Stimulated activated CD8-positive, alpha-beta memory T cell treated with anti-CD3 and anti-CD28 coated beads, Interleukin-2, amount 100 ng/mL, for 48 hours (primary cell): ENCODE data around the gene ZP4.

Experiments used
- DNase-seq, 2 donors: peaks; one replicate each; pipeline ENCODE4 v3.0.0-alpha.2; 2020; ENCODE audit warnings: low read depth in 2 of 2

The ZP4 gene, protein sequence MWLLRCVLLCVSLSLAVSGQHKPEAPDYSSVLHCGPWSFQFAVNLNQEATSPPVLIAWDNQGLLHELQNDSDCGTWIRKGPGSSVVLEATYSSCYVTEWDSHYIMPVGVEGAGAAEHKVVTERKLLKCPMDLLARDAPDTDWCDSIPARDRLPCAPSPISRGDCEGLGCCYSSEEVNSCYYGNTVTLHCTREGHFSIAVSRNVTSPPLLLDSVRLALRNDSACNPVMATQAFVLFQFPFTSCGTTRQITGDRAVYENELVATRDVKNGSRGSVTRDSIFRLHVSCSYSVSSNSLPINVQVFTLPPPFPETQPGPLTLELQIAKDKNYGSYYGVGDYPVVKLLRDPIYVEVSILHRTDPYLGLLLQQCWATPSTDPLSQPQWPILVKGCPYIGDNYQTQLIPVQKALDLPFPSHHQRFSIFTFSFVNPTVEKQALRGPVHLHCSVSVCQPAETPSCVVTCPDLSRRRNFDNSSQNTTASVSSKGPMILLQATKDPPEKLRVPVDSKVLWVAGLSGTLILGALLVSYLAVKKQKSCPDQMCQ

DNA sequence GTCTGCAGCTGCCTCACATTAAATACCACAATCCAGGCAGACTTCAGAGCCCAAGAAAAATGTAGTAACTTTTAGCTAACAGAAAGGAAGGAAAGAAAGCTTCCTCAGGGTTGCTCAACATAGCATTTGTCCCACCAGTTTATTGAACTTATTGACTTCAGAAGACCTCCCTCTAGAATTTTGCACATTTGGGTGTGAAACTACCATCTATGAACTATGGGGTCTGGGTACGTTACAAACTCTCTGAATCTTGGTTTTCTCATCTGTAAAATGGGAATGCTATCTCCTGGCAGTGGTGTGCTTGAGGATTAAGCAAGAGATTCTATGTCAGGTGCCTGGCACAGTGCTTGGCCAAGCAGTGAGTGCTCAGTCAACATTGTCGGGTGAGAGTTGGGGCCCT lies at the start of gene ZP4:
Gene ZP4, minus strand, starts transcription at position 101 of the 400 bp plus-strand sequence. CDS start 287 bp downstream, outside the sequence.
- no peak for DNase-seq

DNA sequence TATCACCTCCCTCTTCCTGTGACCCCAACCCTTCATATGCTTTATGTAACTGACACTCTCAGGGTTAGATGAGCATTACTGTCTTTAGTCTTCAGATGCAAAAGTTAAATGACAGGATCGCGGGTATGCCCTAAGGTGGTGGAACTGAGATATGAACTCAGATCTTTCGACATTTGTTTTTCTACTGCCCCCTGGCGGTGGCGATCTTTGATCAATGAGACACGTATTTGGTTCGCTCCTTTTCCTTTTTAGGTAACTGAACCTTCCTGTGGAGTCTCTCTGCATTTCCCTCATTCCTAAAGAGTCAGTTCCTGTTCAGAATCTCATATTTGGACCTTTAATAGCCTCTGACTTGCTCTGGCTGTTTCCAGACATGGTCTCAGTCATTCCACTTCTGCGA lies 47.8 kb upstream of the ZP4 start:
- no peak for DNase-seq

DNA sequence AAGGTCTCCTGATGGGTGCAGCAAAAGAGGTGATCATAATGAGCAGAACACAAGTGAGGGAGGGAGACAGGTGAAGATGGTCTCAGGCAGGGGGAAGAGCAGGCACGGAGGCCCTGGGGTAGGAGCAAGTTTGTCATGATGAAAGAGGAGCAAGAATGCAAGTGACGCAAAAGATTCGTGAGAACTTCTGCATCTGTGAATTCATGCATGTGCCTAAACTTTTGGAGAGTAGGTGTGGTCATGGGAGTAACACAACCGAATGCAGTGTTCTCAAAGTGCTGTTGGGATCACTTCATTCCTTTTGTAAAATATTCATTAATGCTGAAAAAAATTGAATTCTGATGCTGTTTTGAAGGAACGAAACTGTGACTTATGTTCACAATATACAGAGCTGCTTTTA lies 47.3 kb upstream of the ZP4 start:
- DNase-seq, result no peak

DNA sequence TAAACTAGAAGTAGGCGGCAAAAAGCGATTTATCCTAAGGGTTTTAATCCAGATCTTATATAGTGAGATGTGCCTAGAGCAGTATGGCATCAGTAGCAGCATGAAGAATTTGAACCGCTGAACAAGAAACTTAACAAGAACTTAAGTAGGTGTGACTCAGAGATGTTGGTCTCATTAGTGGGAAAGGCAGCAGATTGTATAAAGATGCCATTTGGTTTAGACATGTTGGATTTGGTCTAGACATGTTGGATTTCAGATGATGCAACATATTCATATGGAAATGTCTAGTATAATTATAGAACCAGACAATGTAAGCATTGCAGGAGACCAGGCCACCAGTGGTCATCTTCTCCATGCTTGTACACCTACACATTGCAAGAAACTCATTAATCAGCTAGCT lies 42.1 kb upstream of the ZP4 start:
- no peak for DNase-seq

DNA sequence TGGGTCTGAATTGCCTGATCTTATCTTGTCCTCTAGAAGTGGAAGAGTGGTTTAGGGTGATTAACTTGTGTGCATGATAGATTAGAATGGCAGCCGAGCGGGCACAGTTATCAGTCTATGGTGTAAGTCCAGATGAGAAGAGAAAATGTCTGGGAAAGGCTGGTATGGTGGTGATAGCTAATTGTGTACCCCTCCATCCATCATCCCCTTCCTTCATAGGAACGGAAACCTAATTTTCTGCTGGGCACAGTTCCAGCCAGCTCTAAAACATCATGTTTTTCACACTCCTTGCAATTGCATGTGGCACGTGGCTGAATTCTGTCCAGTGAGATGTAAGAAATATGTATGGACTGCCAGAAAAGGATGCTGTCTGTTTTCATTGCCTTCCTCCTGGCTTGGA lies 40.9 kb upstream of the ZP4 start:
- no peak for DNase-seq

DNA sequence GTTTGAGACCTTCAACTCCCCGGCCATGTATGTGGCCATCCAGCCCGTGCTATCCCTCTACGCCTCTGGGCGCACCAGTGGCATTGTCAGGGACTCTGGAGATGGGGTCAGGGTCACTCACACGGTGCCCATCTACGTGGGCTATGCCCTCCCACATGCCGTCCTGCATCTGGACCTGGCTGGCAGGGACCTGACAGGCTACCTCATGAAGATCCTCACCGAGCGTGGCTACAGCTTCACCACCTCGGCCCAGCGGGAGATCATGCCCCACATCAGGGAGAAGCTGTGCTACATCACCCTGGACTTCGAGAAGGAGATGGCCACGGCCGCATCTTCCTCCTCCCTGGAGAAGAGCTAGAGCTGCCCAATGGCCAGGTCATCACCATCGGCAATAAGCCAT lies 36.5 kb upstream of the ZP4 start:
- no peak for DNase-seq

DNA sequence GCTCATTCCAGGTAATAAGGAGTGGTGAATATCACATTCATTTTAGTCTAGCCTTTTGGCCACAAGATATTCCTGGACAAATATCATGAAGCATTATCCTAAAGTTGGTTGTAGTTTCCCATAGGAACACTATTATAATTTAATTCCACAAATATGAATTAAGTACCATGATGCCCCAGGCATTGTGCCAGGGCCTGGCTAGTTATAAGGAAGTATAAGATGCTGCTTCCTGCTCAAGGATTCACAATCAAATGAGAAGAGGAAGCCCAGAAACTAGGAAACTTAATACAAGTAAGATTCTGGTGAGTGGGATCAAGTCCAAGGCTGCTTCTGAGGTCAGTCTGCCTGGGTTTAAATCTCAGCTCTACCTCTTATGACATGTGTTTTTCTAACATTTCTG lies 30.6 kb upstream of the ZP4 start:
- no peak for DNase-seq

DNA sequence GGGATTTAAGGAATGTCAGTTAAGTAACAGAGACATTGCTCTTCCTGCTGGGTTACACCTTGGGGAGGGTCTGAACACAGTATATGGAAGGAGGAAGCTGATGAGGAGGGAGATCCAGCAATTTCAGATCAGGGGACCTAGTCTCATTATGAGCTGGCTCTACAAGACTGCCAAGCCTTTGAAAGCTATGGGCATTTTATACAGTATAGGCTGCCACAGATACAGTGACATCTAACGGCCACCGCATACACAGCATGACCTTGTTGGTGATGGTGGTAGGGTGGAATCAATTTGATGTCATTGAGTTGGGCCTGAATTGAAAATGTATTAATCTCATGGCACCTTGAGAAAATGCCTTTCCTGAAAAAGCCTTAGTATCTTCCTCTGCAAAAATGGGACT lies 22.6 kb upstream of the ZP4 start:
- no peak for DNase-seq

DNA sequence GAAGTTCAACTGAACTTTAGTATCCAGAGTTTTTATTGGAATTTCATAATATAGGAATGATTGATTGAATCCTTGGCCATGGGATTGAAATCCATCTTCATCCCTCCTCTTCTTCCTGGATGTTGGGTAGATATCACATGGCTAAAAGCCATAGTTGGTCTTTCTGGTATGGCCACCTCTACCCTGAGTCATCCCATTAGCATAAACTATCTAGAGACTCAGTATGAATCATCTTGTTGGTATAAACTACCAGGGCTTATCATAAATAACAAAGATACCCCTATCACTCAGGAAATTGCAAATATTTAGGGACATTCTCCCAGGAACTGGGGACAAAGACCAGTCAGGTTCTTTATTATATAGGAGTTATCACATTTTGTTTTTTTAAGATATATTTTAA lies 21.2 kb upstream of the ZP4 start:
- DNase-seq, result no peak

DNA sequence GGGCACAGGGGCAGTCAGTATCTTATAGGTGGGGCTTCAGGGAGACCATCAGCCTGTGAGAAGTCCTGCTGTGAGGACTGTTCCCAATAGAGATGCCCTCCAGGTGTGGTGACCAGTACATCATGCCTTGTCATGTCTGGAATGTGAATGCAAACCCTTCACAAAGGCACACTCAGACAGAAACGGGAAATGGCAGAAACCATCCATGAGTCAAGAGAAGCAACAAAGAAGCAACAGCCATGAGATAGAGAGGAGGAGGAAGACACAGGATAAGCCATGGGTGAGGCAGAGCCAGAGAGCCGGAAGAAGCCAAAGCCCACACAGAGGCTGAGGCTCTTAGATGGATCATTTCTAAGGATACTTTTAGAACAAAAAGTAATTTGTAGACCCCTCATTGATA lies 20.1 kb upstream of the ZP4 start:
- no peak for DNase-seq

DNA sequence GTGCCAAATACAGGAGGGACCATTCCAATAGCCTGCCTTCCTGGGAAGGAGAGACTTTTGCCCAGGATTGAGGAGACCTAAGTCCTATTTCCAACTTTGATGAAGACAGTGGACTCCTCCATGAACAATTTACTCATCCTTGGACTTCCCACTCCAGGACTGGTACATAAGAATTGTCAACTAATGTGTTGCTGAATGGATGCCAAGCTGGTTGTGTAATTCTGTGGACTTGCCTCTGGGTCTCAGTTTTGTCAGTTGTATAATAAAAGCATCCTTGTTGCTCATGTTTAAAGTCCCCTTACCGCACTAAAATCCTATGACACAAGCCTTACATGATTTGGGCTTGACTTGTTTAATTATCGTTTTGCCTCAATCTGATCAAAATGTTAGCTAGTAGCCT lies 13.2 kb upstream of the ZP4 start:
- DNase-seq, result no peak

DNA sequence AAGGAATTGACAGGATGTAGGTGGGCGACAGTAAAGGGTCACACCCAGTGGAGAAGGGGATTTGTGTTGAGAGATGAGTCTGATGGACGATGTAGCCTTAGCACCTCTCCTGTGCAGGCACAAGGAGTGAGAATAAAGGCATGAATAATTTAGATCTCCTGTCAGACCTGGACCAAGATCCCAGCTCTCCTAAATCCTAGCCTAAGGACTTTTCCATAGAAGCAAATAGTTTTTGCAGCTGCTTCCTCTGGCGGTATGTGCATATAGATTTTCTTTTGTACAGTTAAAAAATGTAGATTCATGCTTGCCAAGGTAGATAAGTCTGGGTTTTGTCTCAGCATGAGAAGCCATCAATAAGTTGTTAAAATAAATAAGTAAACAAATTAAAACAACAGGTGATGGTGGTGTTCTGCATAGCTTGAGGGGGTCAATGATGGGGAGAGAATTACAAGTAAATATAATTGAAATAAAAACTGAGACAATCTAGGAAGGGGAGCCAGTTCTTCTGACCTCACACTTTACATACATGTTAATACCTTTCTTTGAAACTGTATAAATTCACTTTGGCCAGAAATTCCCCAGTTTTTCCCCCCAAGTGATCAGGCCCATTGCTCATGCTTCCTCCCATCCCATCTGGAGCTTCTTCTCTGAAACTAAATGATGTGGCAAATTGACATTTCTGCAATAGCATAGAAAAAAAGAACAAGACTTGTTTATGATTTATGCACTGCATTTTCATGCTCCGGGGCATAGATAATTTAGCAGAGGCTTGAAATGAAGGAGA lies 12.4 kb upstream of the ZP4 start:
- DNase-seq, result no peak

DNA sequence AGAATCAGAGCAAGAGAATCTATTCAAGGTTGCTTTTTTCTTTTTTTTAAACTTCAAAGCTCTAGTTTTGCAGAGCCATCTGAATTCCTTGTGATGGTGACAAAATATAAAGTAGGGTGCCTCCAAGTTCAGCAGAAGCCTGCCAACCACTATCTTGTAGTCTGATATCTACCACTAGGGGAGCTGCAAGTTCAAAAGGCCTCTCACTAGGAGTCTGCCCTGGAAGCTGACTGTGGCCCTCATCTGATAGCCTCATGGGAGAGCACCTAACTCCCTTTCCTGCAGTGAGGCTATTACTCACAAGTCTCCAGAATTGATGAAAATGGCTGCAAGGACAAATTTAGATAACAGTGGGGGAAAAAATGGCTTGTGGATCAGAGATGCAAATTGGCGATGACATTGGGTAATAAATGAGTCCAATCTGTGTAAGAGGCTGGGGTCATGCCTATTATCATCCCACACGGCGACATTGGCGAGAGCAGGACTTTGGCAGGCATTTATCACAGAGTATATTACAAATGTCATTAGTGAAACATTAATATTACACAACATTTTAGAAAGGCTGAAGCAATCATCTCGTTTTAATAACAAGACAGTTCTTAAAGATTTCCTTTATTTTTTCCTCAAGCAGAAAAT lies 10.7 kb upstream of the ZP4 start:
- DNase-seq, result no peak

DNA sequence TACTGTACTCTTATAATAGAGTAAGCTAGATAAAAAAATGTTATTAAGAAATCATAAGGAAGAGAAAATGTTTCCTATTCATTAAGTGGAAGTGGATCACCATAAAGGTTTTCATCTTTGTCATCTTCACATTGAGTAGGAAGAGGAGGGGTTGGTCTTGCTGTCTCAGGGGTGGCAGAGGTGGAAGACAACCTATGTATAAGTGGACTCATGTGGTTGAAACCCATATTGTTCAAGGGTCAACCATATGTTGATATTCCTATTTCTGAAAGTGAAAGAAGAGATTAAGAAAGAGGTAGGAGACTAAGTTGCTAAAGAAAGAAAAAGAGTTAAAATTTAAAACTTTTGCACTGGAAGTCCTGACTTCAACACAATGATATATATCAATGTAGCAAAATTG lies 4.9 kb upstream of the ZP4 start:
- no peak for DNase-seq

DNA sequence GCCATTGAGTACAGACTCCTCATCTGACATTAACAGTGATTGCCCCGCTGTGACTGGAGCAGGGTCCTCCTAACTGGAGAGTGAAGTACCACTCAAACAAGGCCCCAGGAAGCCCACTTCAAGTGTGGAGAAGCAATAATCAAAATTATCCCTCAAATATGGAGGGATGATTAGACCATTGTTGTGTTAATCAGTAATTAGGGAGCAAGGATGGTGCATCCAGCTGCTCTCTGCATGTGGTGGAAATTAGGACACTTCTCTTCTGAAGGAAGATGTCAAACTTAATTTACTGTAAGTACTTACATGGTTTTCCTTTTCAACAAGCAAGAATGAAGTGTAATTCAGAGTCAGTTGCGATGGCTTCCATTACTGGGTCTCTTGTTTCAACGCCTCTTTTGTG lies 3.4 kb upstream of the ZP4 start:
- DNase-seq, result no peak

DNA sequence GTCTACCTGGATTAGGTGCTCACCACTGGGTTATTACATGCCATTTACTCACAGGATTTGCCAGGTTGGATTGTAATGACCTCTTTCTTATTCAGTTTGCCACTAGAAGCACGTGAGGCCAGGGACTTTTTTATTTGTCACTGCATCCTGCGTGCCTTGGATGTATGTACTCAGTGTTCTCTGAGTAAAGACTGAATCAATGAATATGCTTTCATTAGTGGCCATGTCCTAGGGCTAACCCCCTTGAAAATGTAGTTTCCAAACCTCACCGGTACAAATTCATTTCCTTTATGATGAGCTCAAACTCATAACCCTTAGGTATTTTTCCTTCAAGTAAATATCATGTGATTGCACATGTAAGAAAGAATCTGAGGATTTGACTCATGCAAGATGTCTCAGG lies 1.3 kb upstream of the ZP4 start:
- DNase-seq, result no peak

DNA sequence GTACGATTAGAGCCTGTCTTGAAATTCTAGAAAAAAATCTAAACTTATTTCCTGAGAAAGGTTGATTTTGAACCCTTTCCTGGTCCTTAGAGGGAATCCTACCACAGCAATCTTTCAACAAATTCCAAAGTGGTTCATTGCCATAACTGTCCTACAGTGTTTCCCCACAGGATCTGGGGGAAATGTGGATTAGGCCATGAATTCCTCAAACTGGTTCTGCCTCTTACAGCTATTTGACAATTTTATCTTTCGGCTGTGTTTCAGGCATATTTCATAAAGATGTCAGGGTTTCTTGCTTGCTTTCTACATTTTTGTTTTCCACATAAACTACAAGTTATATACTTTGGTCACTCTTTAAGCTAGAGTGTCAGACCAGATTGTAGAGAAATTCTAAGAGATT lies 544 bp upstream of the ZP4 start:
- DNase-seq, result no peak

DNA sequence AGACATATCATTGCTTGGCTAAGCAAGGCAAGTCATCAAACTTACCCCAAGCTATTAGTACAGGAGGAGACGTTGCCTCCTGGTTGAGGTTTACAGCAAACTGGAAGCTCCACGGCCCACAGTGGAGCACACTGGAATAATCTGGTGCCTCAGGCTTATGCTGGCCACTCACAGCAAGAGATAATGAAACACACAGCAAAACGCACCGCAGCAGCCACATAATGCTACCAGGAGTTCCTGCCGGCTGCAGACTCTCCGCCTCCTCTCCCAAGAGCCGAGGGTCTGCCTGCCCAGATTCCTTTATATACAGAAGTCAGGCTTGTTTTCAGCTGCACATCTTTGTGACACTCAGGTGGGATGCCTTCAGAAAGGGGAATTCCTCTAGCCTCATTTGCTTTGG lies 306 bp downstream of the ZP4 start:
- no peak for DNase-seq

DNA sequence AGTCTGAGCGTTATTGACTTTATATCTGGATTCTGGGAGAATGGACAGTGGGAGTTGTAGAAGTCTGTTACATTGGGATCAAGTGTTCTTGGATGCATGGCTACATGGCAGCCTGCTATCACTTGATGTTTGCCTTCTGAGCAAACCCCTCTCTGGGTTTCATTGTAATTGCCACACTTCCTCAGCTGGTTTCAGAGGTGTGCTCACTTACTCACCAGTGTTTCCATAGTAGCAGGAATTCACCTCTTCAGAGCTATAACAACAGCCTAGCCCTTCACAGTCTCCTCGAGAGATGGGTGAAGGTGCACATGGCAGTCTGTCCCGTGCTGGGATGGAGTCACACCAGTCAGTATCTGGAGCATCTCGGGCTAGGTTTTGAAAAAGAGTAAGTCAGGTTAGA lies 2.6 kb downstream of the ZP4 start:
- no peak for DNase-seq

DNA sequence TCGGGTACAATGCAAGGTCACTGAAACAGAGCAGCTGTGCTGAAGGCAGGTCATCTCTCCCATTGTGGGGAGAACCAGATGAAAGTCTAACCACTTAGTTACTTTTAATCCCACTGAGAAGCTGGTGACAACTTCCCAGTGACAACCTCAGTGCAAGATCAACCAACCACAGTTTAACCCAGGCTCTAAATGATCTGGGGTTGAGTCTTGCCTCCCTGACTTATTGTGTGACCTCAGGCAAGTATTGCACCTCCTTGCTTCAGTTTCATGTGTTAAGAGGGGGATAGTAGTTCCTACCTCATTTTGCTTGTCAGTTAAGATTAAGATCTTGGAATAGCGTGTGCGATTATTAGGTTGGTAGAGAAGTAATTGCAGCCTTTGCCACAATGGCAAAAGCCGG lies 3.2 kb downstream of the ZP4 start:
- DNase-seq, result no peak

DNA sequence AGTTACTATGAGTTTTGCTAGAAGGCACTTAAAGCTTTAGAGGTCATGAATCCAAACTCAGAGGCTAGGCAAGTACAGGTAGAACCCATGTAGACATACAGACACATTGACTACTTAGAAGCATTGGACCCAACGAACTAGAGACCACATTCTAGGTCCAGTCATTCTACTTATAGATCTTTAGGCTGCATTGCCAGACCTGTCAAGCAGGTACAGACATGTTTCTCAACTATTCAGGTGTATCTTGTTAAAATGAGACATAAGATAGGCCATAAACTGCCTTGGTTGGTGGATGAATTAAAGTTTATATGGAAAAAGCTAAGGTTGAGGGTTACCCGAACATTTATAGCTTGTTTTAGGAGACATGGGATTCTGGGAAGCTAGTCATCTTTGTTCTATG lies 6.5 kb downstream of the ZP4 start:
- DNase-seq, result no peak

DNA sequence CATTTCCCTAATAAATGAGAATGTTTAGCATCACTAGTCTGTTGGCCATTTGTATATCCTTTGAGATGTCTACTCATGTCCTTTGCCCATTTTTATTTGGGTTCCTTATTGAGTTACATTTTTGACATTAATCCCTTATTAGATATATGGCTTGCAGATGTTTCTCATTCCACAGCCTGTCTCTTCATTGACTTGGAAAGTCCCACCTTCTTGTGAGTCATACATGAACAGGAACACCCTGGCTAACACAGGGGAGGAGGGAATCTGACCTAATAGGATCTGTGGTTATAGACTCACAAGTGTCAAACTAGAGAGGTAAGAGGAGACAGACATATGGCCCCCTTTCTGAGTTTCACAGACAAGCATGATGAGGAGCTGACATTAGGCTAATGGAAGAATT lies 11.5 kb downstream of the ZP4 start:
- no peak for DNase-seq

DNA sequence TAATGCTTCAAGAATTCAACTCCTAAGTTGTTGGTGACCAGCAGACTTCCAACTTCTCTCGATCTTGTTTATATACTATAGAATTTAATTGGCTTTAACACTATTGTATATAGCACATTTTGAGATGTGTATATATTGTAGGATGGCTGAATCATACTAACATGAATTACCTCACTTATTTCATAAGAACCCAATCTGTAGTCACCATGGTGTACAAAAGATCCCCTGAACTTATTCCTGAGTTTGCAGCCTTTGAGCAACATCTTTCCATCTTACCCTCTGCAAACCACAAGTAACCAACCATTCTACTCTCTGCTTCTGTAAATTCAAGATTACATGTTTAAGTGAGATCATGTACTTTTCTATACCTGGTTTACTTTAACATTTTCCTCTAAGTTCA lies 12.3 kb downstream of the ZP4 start:
- DNase-seq, result no peak
